Embryonic facial prominence (tissue), 1 donor: ENCODE data around the gene IL3RA.
"Not testable (repeated sequence)": the region's sequence is repeated elsewhere in the genome, so short reads cannot be mapped to it uniquely, and the experiment has no call there.

Experiments used
- DNase-seq: peaks from one replicate; pipeline ENCODE4 v3.0.0-alpha.2; 2016; ENCODE audit errors: extremely low spot score

IL3RA gene

DNA sequence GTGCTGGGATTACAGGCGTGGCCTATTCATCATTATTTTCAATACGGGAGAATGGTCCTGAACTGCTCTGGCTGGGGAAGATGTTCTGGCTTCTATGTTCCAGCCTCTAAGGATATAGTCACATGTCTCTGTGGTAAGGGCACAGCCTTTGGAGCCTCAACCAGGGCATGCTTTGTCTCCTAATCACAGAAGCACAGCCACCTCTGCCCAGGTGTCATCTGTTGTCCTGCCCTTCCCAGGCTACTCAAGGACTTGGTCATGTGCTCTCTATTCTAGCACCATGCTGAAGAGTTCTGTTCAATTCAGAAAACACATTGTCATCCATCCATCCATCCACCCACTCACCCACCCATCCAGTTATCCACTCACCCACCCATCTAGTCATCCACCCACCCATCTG, 86.6 kb downstream of the IL3RA start:
- DNase-seq: no peak

- DNase-seq: no peak
These were observed 87.7 kb downstream of the IL3RA start for GRCh38 chrX:1424147-1424851.

GRCh38 chrX:1425381-1425780, 88.8 kb downstream of the IL3RA start:
- no peak for DNase-seq

DNA sequence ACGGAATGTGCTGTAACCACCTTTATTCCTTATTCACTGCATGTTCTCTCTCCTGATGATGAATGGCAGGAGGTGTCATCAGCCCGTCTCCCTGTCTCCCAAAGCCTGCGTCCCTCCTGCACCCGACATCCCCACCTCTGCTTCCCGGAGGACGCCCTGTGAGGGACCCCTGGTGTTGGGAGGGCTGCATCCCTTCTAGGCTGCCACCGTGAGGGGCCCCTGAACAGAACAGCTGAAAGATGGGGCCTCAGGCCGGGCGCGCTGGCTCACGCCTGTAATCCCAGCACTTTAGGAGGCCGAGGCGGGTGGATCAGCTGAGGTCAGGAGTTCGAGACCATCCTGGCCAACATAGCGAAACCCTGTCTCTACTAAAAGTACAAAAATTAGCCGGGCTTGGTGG, 89.7 kb downstream of the IL3RA start:
- DNase-seq: not testable (repeated sequence)

DNA sequence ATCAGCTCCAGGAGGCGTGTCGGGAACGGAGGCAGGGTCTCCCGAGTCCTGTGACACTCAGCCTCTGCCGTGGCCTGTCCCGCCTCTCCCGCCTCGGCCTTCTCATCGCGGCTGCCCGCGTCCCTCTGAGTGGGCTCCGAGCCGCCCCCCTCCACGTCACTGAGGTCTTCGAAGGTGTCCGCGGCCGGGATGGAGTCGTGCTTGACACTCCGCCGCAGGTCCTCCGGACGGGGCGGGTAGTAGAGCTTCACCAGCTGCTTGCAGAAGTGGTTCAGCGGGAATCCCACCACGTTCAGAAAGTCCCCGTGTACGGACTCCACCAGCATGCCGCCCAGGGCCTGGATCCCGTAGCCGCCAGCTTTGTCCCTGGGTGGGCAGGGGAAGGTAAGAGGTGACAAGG, 91.2 kb downstream of the IL3RA start:
- DNase-seq: no peak

- no peak for DNase-seq
These were observed 93.9 kb downstream of the IL3RA start for GRCh38 chrX:1430451-1430850.
